Measurements from ENCODE around the gene ZFAND3.

Gene ZFAND3

GRCh38 chr6:38169221-38169976, 349.9 kb downstream of the ZFAND3 start:
- no peak overlapping the region for H3K4me3 ChIP-seq (ENCODE audit: low read depth, low read length, poor library complexity, severe bottlenecking)
- no peak overlapping the region for H2AFZ ChIP-seq (ENCODE audit: low read length)
- H3K27me3 ChIP-seq (ENCODE audit: insufficient read depth, low read length) = no peaks in the 10 kb centered on the region
- H3F3A ChIP-seq (ENCODE audit: insufficient read depth, low read length) = no peaks in the 10 kb centered on the region
- no peaks in the 10 kb centered on the region for H3K36me3 ChIP-seq (ENCODE audit: insufficient read depth, low read length)
- H3K4me1 ChIP-seq (ENCODE audit: insufficient read depth, low read length, severe bottlenecking) = no peaks in the 10 kb centered on the region
- H4K20me1 ChIP-seq (ENCODE audit: insufficient read depth, low read length) = no peaks in the 10 kb centered on the region
- H3K9me3 ChIP-seq (ENCODE audit: low read length) = no peaks in the 10 kb centered on the region
- TF ChIP-seq CTCF (IDR thresholded peaks at IDR 0.05; ENCODE audit: low read length) (no peak), EZH2 (IDR thresholded peaks at IDR 0.05; ENCODE audit: borderline replicate concordance, low read length) (no peak)
- no peak overlapping the region for H3K9ac ChIP-seq (ENCODE audit: low read length)
- H3K27ac ChIP-seq (ENCODE audit: low read depth, low read length, poor library complexity, severe bottlenecking) = no peak overlapping the region
- H3K4me2 ChIP-seq (ENCODE audit: low read length) = no peak overlapping the region
- H3K9me2 ChIP-seq (ENCODE audit: low read depth, low read length) = no peaks in the 10 kb centered on the region
- H3K79me2 ChIP-seq (ENCODE audit: insufficient read depth, low read length) = no peaks in the 10 kb centered on the region

- Histone ChIP-seq H3K9me2 (ENCODE audit: low read depth, low read length) (no peaks in the 10 kb centered on the region), H3K79me2 (ENCODE audit: insufficient read depth, low read length) (no peaks in the 10 kb centered on the region), H3K27me3 (ENCODE audit: insufficient read depth, low read length) (no peaks in the 10 kb centered on the region), H3K9me3 (ENCODE audit: low read length) (no peaks in the 10 kb centered on the region), H3K9ac (ENCODE audit: low read length) (no peak overlapping the region), H3F3A (ENCODE audit: insufficient read depth, low read length) (no peaks in the 10 kb centered on the region), H3K4me3 (ENCODE audit: low read depth, low read length, poor library complexity, severe bottlenecking) (no peak overlapping the region), H4K20me1 (ENCODE audit: insufficient read depth, low read length) (no peaks in the 10 kb centered on the region), H3K27ac (ENCODE audit: low read depth, low read length, poor library complexity, severe bottlenecking) (no peak overlapping the region), H3K4me2 (ENCODE audit: low read length) (no peak overlapping the region), H3K36me3 (ENCODE audit: insufficient read depth, low read length) (no peaks in the 10 kb centered on the region), H3K4me1 (ENCODE audit: insufficient read depth, low read length, severe bottlenecking) (no peaks in the 10 kb centered on the region), H2AFZ (ENCODE audit: low read length) (no peak overlapping the region)
- TF ChIP-seq CTCF (IDR thresholded peaks at IDR 0.05; ENCODE audit: low read length) = no peak
Observed at GRCh38 chr6:38169977-38170526, 350.5 kb downstream of the ZFAND3 start.

- H2AFZ ChIP-seq (ENCODE audit: low read length) = no peak overlapping the region
- H3K79me2 ChIP-seq (ENCODE audit: insufficient read depth, low read length) = no peaks in the 10 kb centered on the region
- no peak overlapping the region for H3K9ac ChIP-seq (ENCODE audit: low read length)
- H3K9me3 ChIP-seq (ENCODE audit: low read length) = no peaks in the 10 kb centered on the region
- H3K27ac ChIP-seq (ENCODE audit: low read depth, low read length, poor library complexity, severe bottlenecking) = no peak overlapping the region
- H3K9me2 ChIP-seq (ENCODE audit: low read depth, low read length) = no peaks in the 10 kb centered on the region
- no peak overlapping the region for H3K4me2 ChIP-seq (ENCODE audit: low read length)
- no peaks in the 10 kb centered on the region for H4K20me1 ChIP-seq (ENCODE audit: insufficient read depth, low read length)
- no peaks in the 10 kb centered on the region for H3K27me3 ChIP-seq (ENCODE audit: insufficient read depth, low read length)
- TF ChIP-seq CTCF (IDR thresholded peaks at IDR 0.05; ENCODE audit: low read length) (no peak), EZH2 (IDR thresholded peaks at IDR 0.05; ENCODE audit: borderline replicate concordance, low read length) (no peak)
- no peak overlapping the region for H3K4me3 ChIP-seq (ENCODE audit: low read depth, low read length, poor library complexity, severe bottlenecking)
- no peaks in the 10 kb centered on the region for H3F3A ChIP-seq (ENCODE audit: insufficient read depth, low read length)
- no peaks in the 10 kb centered on the region for H3K4me1 ChIP-seq (ENCODE audit: insufficient read depth, low read length, severe bottlenecking)
- no peaks in the 10 kb centered on the region for H3K36me3 ChIP-seq (ENCODE audit: insufficient read depth, low read length)
Observed at GRCh38 chr6:38170666-38171355, 351.3 kb downstream of the ZFAND3 start.

Data from OCI-LY1 (cell line).